NOMO-1 treated with dmso at 0.1 percent for 144 hours (cell line): ENCODE data around the gene PHKA1.
"Not testable (repeated sequence)": the region's sequence is repeated elsewhere in the genome, so short reads cannot be mapped to it uniquely, and the experiment has no call there.

Source experiments
- DNase-seq: peaks from one replicate; lab custom pipeline; 2025; ENCODE audit not compliant: unreplicated experiment; lab: John Stamatoyannopoulos, UW

Gene PHKA1

DNA sequence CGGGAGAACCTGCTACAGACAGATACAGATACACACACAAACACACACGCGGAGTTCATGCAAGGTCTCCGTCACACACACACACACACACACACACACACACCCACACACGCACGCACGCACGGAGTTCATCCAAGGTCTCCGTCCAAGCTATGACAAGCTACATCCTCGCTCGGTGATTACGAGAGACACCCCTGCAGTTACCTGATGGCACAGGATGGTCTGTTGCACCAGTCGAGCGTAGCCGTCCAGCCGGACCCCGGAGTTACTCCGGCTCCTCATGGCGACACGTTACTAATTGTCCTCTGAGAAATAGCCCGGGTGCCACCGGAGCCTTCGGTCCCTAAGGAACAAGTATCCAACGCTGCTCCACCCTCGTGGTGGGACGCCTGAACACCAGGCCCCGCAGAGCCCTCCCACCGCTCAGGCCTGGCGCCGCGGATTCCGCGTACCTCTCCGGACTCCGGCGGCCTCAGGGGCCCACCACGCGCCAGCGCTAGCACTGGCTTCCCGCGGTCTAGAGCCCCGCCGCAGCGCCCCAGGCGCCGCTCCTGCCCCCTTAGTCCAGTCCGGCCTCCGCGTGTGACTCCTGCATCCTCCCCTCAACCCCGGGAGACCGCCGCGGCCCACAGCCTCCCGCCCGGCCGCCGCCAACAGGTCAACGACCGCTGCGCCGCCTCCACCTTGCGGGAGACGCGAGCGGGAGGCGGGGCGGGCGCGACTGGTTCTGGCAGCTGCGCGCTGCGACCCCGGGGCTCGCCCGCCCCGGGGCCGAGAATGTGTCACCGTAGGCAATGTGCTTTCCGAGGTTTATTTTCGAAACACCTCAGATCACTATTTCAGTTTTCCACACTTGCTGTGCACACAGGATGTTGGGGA is at the start of gene PHKA1:
Gene PHKA1, minus strand, starts transcription at position 708 of the 879 bp plus-strand sequence. Its CDS starts 426 bp downstream, at position 282.
- DNase-seq, result not testable (repeated sequence)

- not testable (repeated sequence) for DNase-seq
Observed at GRCh38 chrX:72760454-72760853, 46.3 kb upstream of the PHKA1 start.

DNA sequence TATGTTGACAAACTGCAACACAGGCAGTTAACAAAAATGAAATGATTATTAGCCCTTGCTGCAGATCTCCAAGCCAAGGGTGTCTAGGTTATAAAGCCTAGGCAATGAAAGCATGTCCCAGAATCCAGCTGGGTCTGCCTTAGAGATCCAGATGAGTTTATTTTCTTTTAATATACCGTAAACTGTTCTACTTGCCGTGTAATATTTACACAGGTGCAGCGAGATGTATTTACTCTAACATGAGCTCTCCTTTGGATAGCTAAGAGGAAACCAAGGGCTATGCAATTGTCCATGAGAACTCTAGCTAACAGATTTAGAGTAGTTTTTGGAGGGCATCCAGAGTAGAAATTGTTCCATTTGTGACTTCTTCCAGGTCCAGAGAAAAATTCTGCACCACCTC is 34.4 kb upstream of the PHKA1 start:
- not testable (repeated sequence) for DNase-seq

DNA sequence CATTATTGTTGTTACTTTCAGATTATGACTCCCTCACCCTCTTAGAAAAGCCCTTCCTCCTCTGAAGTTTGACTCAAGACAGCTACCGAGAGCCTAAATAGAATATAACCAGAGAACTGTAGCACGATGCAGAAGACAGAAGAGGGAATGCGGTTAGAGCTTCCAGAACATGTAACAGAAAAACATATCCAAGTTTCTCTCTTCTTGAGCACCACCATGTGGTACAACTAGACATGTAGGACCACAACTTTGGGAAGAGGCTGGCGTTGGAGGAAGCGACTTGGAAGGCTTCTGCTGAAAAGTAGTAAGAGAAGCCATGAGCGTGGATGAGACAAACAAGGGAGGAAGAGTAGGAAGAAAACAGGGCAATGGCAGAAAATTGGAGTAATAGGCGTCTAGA is 31.4 kb upstream of the PHKA1 start:
- not testable (repeated sequence) for DNase-seq

GRCh38 chrX:72735561-72735960 is 21.5 kb upstream of the PHKA1 start:
- no peak for DNase-seq

- not testable (repeated sequence) for DNase-seq
Observed at GRCh38 chrX:72733636-72734035, 19.5 kb upstream of the PHKA1 start.

GRCh38 chrX:72727846-72728245 is 13.7 kb upstream of the PHKA1 start:
- DNase-seq, result no peak

GRCh38 chrX:72716766-72717165 is 2.7 kb upstream of the PHKA1 start:
- DNase-seq, result no peak

- no peak for DNase-seq
Observed at GRCh38 chrX:72715546-72715945, 1.4 kb upstream of the PHKA1 start.

DNA sequence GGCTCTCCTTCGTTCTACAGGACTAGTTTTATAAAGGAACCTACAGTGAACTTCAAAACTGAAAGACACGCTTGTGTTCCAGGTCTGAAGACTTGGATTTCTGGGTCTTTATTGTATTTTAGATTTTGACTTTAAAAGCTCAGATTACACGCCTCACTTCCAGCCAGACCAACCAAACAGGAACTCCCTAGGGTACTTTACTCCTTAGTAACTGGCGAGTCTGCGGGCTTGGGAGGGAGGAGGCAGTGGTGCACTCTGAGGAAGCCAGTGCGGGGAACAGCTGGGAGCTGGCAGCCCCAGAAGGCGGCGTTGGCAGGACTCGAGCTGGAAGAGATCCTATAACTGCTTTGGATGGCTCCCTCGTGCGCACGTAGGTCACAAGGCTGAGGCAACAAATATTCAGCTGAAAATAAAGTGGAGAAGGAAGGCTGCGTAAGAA is 391 bp upstream of the PHKA1 start:
- DNase-seq, result no peak

DNA sequence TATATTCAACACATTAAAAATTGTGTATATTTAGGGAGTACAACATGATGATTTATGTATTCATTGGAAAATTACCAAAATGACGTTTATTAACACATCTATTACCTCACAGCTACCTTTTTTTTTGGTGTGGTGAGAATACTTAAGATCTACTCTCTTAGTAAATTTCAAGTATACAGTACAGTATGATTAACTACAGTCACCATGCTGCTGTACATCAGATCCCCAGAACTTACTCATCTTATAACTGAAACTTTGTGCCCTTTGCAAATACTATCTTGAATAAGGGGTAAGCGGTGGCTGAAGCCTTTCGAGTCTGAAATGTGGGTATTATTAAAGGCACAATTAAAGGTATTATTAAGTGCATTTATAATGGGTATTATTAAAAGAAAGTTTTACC is 976 bp downstream of the PHKA1 start:
- DNase-seq, result no peak

- DNase-seq, result no peak
Observed at GRCh38 chrX:72712094-72712755, 1.9 kb downstream of the PHKA1 start.

GRCh38 chrX:72705814-72706213 is 8.3 kb downstream of the PHKA1 start:
- no peak for DNase-seq

GRCh38 chrX:72705111-72705510 is 9.0 kb downstream of the PHKA1 start:
- DNase-seq, result no peak

DNA sequence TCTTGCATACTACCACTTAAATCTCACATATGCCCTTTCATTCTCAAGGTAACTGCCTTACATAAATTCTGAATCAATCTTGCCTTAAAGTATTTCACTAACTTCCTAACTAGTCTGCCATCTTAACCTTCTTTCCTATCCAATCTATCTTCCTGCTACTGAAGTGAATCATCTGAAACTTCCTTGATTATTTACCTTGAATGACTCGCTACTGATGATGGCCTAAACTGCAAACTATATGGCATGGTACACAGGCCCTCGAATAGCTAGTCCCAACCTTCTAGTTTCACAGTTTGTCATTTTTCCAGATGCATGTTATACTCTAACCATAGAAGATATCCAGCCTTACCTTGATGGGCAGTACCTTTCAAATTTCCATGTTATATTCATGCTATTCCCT is 19.9 kb downstream of the PHKA1 start:
- DNase-seq, result no peak

GRCh38 chrX:72693477-72693876 is 20.6 kb downstream of the PHKA1 start:
- DNase-seq, result no peak

GRCh38 chrX:72687396-72687795 is 26.7 kb downstream of the PHKA1 start:
- no peak for DNase-seq

- no peak for DNase-seq
Observed at GRCh38 chrX:72685810-72686456, 28.2 kb downstream of the PHKA1 start.

DNA sequence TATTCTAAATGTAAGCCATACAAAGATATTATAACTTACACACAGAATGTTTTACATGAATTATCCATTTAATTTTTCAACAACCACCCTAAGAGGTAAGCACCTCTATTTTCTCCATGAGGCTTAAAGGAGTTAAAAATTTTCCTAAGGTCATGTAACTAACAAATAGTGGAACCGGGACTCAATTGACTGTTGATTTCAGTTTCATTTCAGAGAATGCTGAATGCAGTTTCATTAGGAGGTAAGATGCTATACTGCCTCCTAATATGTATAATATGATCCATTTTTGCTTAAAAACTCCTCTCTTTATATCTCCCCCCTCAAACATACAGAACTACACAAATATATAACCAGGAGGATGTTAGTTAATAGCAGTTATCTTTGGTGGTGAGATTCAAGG is 29.1 kb downstream of the PHKA1 start:
- no peak for DNase-seq

GRCh38 chrX:72683631-72684030 is 30.5 kb downstream of the PHKA1 start:
- DNase-seq, result no peak

DNA sequence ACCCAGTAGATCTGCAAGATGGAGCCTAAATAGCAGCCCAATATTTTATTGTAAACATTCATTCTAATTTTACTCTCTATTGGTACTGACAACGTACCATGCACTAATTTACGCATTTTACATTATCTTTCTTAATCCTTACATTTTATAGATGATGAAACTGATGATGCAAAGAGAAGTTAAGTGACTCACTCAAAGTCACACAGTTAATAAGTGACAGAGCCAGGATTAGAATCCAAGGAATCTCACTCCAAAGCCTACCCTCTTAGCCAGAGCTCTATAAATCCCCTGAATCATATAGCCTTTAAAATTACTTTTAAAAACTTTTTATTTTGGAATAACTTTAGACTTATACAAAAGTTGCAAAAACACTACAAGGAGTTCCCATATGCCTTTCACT is 37.6 kb downstream of the PHKA1 start:
- no peak for DNase-seq

DNA sequence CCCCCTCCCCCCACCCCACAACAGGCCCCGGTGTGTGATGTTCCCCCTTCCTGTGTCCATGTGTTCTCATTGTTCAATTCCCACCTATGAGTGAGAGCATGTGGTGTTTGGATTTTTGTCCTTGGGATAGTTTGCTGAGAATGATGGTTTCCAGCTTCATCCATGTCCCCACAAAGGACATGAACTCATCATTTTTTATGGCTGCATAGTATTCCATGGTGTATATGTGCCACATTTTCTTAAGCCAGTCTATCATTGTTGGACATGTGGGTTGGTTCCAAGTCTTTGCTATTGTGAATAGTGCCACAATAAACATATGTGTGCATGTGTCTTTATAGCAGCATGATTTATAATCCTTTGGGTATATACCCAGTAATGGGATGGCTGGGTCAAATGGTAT is 40.2 kb downstream of the PHKA1 start:
- DNase-seq, result not testable (repeated sequence)
